ENCODE measurements around the gene PNPLA2.

Gene PNPLA2

GRCh38 chr11:787084-787675 lies 31.5 kb upstream of the PNPLA2 start:
- Histone ChIP-seq H3K27me3 (ENCODE audit: control insufficient read depth, insufficient read depth, low read length) (no peaks in the 10 kb centered on the region), H3K9me3 (ENCODE audit: control insufficient read depth, low read length) (no peaks in the 10 kb centered on the region), H2AFZ (no peak overlapping the region), H3K4me3 (ENCODE audit: low read depth, low read length) (no peak overlapping the region), H3K79me2 (no peaks in the 10 kb centered on the region), H3K27ac (no peak overlapping the region), H3K9ac (no peak overlapping the region), H3K4me1 (no peaks in the 10 kb centered on the region), H3K36me3 (ENCODE audit: control insufficient read depth, insufficient read depth, low read length) (no peaks in the 10 kb centered on the region), H3K4me2 (ENCODE audit: low read length) (no peak overlapping the region)
- TF ChIP-seq, protein P1, sequence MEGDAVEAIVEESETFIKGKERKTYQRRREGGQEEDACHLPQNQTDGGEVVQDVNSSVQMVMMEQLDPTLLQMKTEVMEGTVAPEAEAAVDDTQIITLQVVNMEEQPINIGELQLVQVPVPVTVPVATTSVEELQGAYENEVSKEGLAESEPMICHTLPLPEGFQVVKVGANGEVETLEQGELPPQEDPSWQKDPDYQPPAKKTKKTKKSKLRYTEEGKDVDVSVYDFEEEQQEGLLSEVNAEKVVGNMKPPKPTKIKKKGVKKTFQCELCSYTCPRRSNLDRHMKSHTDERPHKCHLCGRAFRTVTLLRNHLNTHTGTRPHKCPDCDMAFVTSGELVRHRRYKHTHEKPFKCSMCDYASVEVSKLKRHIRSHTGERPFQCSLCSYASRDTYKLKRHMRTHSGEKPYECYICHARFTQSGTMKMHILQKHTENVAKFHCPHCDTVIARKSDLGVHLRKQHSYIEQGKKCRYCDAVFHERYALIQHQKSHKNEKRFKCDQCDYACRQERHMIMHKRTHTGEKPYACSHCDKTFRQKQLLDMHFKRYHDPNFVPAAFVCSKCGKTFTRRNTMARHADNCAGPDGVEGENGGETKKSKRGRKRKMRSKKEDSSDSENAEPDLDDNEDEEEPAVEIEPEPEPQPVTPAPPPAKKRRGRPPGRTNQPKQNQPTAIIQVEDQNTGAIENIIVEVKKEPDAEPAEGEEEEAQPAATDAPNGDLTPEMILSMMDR (IDR thresholded peaks at IDR 0.05), result no peak

GRCh38 chr11:788009-788640 lies 30.6 kb upstream of the PNPLA2 start:
- Histone ChIP-seq H3K9ac (no peak overlapping the region), H2AFZ (no peak overlapping the region), H3K36me3 (ENCODE audit: control insufficient read depth, insufficient read depth, low read length) (no peaks in the 10 kb centered on the region), H3K27me3 (ENCODE audit: control insufficient read depth, insufficient read depth, low read length) (no peaks in the 10 kb centered on the region), H3K79me2 (no peaks in the 10 kb centered on the region), H3K27ac (no peak overlapping the region), H3K4me2 (ENCODE audit: low read length) (no peak overlapping the region), H3K4me3 (ENCODE audit: low read depth, low read length) (no peak overlapping the region), H3K4me1 (no peaks in the 10 kb centered on the region), H3K9me3 (ENCODE audit: control insufficient read depth, low read length) (no peaks in the 10 kb centered on the region)
- TF ChIP-seq, protein P1 (IDR thresholded peaks at IDR 0.05), result no peak

DNA sequence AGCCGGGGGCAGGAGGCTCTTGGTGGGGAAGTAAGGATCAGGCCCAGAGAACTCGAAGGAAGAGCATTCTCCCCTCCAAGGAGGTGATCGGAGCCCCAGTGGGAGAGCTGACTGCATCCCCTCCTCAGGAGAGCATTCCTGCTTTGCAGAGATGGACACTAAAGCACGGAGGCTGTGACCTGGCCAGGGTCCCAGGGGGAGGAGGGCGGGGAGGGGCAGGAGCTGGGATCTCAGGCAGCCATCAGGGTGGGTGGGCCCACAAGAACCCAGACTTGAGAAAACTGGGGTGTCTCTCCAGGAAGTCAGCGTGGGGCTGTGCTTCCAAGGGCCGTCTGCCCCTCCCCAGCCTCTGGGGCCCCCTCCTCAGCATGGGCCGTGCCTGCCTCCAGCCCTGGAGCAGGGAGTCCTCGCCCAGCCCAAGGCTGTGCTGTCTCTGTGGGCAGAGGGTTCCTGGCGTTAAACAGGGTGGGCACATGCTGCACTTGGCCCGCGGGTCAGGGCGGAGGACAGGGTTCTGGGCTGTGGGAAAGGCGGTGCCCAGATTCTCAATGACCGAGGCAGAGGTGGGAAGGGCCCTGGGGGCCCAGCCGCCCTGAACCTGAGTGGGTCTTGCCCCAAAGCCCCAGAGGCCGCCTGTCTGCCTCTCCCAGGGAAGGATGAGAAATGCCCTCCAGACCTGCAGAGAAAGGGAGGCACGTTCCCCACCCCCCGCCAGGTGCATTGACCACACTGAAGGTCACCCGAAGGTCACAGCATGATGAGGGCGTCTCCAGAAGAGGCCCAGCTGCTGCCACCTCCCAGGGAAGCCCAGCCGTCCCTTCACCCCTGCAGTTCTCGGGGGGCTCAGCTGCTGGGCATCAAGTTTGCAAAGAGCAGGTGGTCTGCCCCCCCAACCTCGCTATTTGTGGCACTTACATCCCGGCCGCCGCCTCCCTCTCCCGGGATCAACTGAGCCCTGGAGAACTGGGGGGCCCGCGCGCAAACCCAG lies 29.5 kb upstream of the PNPLA2 start:
- Histone ChIP-seq H3K4me3 (ENCODE audit: low read depth, low read length) (no peak overlapping the region), H3K9ac (no peak overlapping the region), H2AFZ (no peak overlapping the region), H3K36me3 (ENCODE audit: control insufficient read depth, insufficient read depth, low read length) (no peaks in the 10 kb centered on the region), H3K9me3 (ENCODE audit: control insufficient read depth, low read length) (no peaks in the 10 kb centered on the region), H3K4me2 (ENCODE audit: low read length) (no peak overlapping the region), H3K4me1 (no peaks in the 10 kb centered on the region), H3K79me2 (no peaks in the 10 kb centered on the region), H3K27me3 (ENCODE audit: control insufficient read depth, insufficient read depth, low read length) (no peaks in the 10 kb centered on the region), H3K27ac (no peak overlapping the region)
- TF ChIP-seq, protein P1 (IDR thresholded peaks at IDR 0.05), result no peak

- Histone ChIP-seq H3K4me2 (ENCODE audit: low read length) (no peak within 1 kb of the TSS), H3K27me3 (ENCODE audit: control insufficient read depth, insufficient read depth, low read length) (no peaks in the 10 kb centered on the region), H3K9ac (no peak within 1 kb of the TSS), H2AFZ (no peak within 1 kb of the TSS), H3K4me1 (no peaks in the 10 kb centered on the region), H3K79me2 (no peaks in the 10 kb centered on the region), H3K27ac (no peak within 1 kb of the TSS), H3K36me3 (ENCODE audit: control insufficient read depth, insufficient read depth, low read length) (no peaks in the 10 kb centered on the region), H3K9me3 (ENCODE audit: control insufficient read depth, low read length) (no peaks in the 10 kb centered on the region), H3K4me3 (ENCODE audit: low read depth, low read length) (no peak within 1 kb of the TSS)
- TF ChIP-seq, protein P1 (IDR thresholded peaks at IDR 0.05), result no peak
Observed at GRCh38 chr11:789943-790342, 28.8 kb upstream of the PNPLA2 start, which contains the start of gene CEND1. Gene CEND1 (minus strand): TSS chr11:790090. CDS start chr11:788576, 1,514 bp downstream.
